ENCODE data around the gene EML1.

DNA sequence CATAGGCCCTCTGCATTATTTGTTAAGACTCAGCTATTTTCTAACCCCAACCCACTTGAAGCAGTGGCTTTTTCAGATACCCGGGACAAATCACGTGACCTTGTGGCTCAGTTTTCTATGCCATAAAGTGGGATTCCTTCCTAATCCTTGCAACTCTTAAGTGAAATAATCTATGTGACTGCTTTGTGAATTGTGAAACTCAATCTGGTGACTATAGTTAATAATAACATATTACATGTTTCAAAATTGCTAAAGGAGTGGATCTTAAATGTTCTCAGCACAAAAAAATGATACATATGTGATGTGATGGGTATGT lies 17.3 kb downstream of the EML1 start:
- no peak for TF ChIP-seq EZH2 (IDR thresholded peaks at IDR 0.05; ENCODE audit: borderline replicate concordance, low read length)
- TF ChIP-seq, protein P1, sequence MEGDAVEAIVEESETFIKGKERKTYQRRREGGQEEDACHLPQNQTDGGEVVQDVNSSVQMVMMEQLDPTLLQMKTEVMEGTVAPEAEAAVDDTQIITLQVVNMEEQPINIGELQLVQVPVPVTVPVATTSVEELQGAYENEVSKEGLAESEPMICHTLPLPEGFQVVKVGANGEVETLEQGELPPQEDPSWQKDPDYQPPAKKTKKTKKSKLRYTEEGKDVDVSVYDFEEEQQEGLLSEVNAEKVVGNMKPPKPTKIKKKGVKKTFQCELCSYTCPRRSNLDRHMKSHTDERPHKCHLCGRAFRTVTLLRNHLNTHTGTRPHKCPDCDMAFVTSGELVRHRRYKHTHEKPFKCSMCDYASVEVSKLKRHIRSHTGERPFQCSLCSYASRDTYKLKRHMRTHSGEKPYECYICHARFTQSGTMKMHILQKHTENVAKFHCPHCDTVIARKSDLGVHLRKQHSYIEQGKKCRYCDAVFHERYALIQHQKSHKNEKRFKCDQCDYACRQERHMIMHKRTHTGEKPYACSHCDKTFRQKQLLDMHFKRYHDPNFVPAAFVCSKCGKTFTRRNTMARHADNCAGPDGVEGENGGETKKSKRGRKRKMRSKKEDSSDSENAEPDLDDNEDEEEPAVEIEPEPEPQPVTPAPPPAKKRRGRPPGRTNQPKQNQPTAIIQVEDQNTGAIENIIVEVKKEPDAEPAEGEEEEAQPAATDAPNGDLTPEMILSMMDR (conservative IDR thresholded peaks at IDR 0.05 in 1 of 2, IDR thresholded peaks at IDR 0.05 in 1 of 2; ENCODE audit: extremely low read depth in 1 of 2, insufficient read depth in 1 of 2, low read depth in 1 of 2, low read length in 2 of 2), result no peak
